22Rv1 (cell line): Measurements from ENCODE around the gene KRT71.
A peak's percentile ranks its signal among the peaks of the same experiment; 100 is the strongest.

ENCODE experiments used
- H3K27ac ChIP-seq: fragments of 450-650 bp; 2 replicates; pipeline ENCODE4 v1.5.1; 2017
- ZFX ChIP-seq: fragments of 450-650 bp; IDR thresholded peaks from 2 replicates; pipeline ENCODE4 v1.6.1; 2017; ENCODE audit warnings: antibody characterized with exemption, borderline replicate concordance
- TF ChIP-seq, protein P1 (sequence below): fragments of 450-650 bp; IDR thresholded peaks from 2 replicates; pipeline ENCODE4 v1.5.1; 2017; ENCODE audit warnings: mild to moderate bottlenecking

The KRT71 gene

DNA sequence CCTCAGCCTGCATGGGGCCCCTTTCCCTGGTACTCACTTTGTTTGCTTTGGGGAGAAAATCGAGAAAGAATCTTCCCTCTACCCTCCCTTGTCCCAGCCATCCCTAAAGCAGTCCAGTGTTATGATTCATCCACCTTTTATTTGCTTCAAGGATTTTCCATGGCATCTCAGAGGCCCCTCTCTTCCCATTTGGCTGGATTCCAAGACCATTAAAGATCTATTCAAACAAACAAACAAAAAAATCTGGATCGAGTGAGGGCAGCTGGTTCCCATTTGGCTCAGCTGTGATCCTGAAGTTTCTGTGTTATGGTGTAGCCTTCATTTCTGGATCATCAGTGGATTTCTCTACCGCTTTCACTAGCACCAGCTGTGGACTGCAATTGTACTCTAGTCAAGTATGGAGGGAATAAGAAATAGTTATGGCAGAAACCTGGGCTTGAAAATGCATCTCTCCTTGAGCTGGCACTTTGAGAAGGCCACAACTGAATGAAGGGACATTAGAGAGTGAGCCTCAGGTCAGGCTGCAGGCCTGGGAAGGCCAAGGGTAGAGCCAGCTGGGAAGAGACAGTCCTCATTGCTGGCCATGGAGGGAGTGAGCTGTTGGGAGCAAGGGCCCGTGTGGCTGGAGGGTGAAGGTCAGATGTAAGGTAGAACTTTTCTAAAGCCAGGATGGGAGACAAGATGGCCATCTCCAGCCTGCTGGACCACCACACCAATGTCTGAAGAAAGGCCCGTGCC, 13.7 kb downstream of the KRT71 start:
- no peak for TF ChIP-seq ZFX
- TF ChIP-seq, protein P1, sequence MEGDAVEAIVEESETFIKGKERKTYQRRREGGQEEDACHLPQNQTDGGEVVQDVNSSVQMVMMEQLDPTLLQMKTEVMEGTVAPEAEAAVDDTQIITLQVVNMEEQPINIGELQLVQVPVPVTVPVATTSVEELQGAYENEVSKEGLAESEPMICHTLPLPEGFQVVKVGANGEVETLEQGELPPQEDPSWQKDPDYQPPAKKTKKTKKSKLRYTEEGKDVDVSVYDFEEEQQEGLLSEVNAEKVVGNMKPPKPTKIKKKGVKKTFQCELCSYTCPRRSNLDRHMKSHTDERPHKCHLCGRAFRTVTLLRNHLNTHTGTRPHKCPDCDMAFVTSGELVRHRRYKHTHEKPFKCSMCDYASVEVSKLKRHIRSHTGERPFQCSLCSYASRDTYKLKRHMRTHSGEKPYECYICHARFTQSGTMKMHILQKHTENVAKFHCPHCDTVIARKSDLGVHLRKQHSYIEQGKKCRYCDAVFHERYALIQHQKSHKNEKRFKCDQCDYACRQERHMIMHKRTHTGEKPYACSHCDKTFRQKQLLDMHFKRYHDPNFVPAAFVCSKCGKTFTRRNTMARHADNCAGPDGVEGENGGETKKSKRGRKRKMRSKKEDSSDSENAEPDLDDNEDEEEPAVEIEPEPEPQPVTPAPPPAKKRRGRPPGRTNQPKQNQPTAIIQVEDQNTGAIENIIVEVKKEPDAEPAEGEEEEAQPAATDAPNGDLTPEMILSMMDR = no peak
- H3K27ac ChIP-seq = no peak overlapping the region

GRCh38 chr12:52537101-52537500, 15.8 kb downstream of the KRT71 start:
- TF ChIP-seq ZFX = no peak
- TF ChIP-seq, protein P1 = no peak
- H3K27ac ChIP-seq = no peak overlapping the region

- no peak overlapping the region for H3K27ac ChIP-seq
- no peak for TF ChIP-seq ZFX
- TF ChIP-seq, protein P1 = no peak
Observed at GRCh38 chr12:52535574-52535973, 17.4 kb downstream of the KRT71 start.

GRCh38 chr12:52534482-52534881, 18.5 kb downstream of the KRT71 start:
- no peak overlapping the region for H3K27ac ChIP-seq

DNA sequence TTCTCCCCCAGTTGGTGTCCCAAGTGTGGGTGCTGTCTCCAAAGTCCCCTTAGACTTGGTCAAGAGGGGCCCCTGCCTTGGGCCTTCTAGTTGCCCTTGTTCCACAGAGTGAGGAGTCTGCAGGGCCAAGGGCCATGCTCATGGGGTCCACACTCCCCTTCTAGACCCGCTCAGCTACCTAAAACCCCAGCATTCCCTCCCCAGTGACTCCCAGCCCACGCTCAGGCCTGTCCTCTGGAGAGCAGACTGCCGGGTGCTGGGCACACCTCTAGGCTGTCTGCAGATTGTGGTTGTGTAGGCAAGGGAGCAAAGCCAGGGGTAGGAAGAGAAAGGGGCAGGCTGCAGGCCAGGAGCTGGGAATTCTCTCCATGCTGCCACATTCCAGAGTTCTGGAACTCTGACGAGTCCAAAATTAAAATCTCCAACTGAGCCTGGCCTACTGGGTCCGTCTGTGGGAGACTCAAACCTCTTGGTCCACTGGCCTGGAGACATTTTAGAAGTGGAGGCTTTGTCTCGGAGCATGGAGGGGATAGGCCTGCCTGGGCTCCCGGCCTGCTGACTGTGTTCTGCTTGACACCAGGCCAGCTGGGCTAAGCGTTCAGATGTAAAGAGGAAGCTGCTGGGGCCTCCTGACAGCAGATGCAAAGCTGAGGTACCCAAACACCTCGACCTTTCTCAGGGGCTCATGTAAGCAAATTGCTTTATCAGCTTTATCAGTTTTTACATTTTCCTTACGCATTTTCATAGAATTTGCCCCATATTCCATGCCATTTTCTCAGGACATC, 19.1 kb downstream of the KRT71 start:
- no peak overlapping the region for H3K27ac ChIP-seq

More at GRCh38 chr12:52534482-52534881, 18.5 kb downstream of the KRT71 start:
- TF ChIP-seq ZFX = no peak
- TF ChIP-seq, protein P1 = peak; percentile 66

DNA sequence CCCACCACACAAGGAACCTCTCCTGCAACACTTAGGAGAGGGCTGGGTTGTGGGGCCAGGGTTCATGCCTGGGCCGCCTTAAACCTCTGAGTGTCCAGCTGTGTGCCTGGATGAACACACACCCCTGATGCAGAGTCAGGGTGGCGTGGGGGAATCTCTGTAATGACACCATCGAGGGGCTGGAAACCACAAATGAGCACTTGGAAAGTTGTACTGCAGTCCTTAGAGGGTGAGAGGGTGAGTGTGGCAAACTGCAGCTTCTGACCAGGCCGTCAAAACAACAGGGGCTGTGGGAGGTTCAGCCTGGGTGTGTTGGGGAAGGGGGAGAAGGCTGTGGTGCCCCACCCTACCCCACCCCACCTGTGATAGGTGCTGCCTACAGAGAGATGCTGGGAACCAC, 20.3 kb downstream of the KRT71 start:
- no peak overlapping the region for H3K27ac ChIP-seq
- TF ChIP-seq ZFX = no peak
- TF ChIP-seq, protein P1 = no peak

More for the DNA sequence above, 19.1 kb downstream of the KRT71 start:
- TF ChIP-seq ZFX = no peak
- TF ChIP-seq, protein P1 = no peak
